Measurements from ENCODE around the gene CDA. TPM values are rescaled to one million over a fixed set of nuclear protein-coding genes. Genes with fewer than 3 reads are reported as not detected.

The CDA gene
- total and polyA plus RNA-seq, 2 of the 8 experiments (the other 6 are each of a cell fraction or from before 2014, with no cell fraction given), result 4.4 to 11.3 TPM

- Histone ChIP-seq H4K8ac (ENCODE audit: extremely low read depth, insufficient read depth, low read length) (no peak overlapping the region), H3K79me2 (ENCODE audit: control insufficient read depth in 1 of 2, insufficient read depth in 2 of 2, low read length in 2 of 2) (peaks cover 0 to under 1% of the 10 kb centered on the region in 2 experiments; a peak in 1 of 4 replicates), H4K5ac (ENCODE audit: insufficient read length, low read depth, low read length) (no peak overlapping the region), H2BK12ac (ENCODE audit: low read depth, low read length) (no peak overlapping the region), H3K4me2 (ENCODE audit: insufficient read depth in 1 of 2, low read depth in 2 of 2, low read length in 2 of 2) (no peak overlapping the region), H2BK15ac (ENCODE audit: low read length) (no peak overlapping the region), H4K20me1 (replicated peaks in 1 of 2; ENCODE audit: control insufficient read depth in 1 of 2, insufficient read depth in 2 of 2, low read length in 2 of 2) (no peaks in the 10 kb centered on the region), H3K18ac (ENCODE audit: extremely low read depth, low read length) (no peak overlapping the region), H2AFZ (ENCODE audit: low read length) (no peak overlapping the region), H3K23me2 (ENCODE audit: low read depth, low read length) (peaks cover 8% of the 10 kb centered on the region), H3K4me1 (replicated peaks in 1 of 4; ENCODE audit: control insufficient read depth in 3 of 4, insufficient read depth in 4 of 4, low read length in 3 of 4) (peaks cover 0 to 5% (median 3%) of the 10 kb centered on the region in 4 experiments; a peak in 3 of 7 replicates), H4K91ac (replicated peaks; ENCODE audit: insufficient read length, low read length) (no peak overlapping the region), H3K36me3 (ENCODE audit: control insufficient read depth in 2 of 4, insufficient read depth in 4 of 4, low read length in 3 of 4) (no peaks in the 10 kb centered on the region), H3K56ac (replicated peaks; ENCODE audit: insufficient read length, low read depth, low read length) (no peak overlapping the region), H2BK20ac (ENCODE audit: low read length) (no peak overlapping the region), H3K23ac (ENCODE audit: insufficient read length) (no peak overlapping the region), H2BK5ac (ENCODE audit: low read depth, low read length) (no peak overlapping the region), H3K27me3 (replicated peaks in 1 of 4; ENCODE audit: control insufficient read depth in 3 of 4, extremely low read depth in 1 of 4, insufficient read depth in 3 of 4, low read length in 3 of 4) (no peaks in the 10 kb centered on the region), H3K4ac (replicated peaks; ENCODE audit: insufficient read length, low read depth, low read length) (no peak overlapping the region), H3K9ac (replicated peaks in 1 of 4; ENCODE audit: extremely low read depth in 1 of 4, low read depth in 3 of 4, low read length in 3 of 4) (no peak overlapping the region), H2BK120ac (replicated peaks; ENCODE audit: low read depth, low read length) (no peak overlapping the region), H3K4me3 (ENCODE audit: extremely low read depth in 1 of 4, insufficient read depth in 2 of 4, low read depth in 3 of 4, low read length in 4 of 4) (no peak overlapping the region), H3K27ac (ENCODE audit: low read depth, low read length) (no peak overlapping the region), H3K14ac (ENCODE audit: insufficient read length) (no peak overlapping the region), H3K79me1 (ENCODE audit: low read depth, low read length) (no peaks in the 10 kb centered on the region), H2AK5ac (ENCODE audit: low read depth, low read length) (no peak overlapping the region), H3K9me3 (ENCODE audit: insufficient read depth in 2 of 2, low read depth in 1 of 2, low read length in 1 of 2) (no peaks in the 10 kb centered on the region; a peak in 1 of 4 replicates)
- ChIA-PET CTCF (ENCODE audit: partially characterized antibody) (interaction anchor here (1.0 to 1.8 kb wide), 6 partner anchors 10 to 92 kb away, joined by 3 to 7 read pairs (median 4); no protein-coding TSS in a partner anchor), POLR2A (ENCODE audit: partially characterized antibody) (interaction anchor here (1.4 to 1.5 kb wide), 2 partner anchors 14 to 16 kb away, joined by 3 to 4 read pairs; no protein-coding TSS in a partner anchor)
- DNase-seq (ENCODE audit: low read depth in 1 of 2, low spot score in 2 of 2), result no peak
- FAIRE-seq, result no peak
- 89% methylated on average over 14 of the region's 16 CpGs; no CpG with 5 or more reads in 1 of the 2 experiments for WGBS, 2 experiments (ENCODE audit: extremely low coverage in 1 of 2, insufficient coverage in 1 of 2, insufficient read length in 1 of 2, insufficient replicate concordance in 2 of 2, low coverage in 1 of 2, low lambda C conversion rate in 2 of 2, missing lambda C conversion rate in 1 of 2)
- TF ChIP-seq RAD21 (IDR thresholded peaks at IDR 0.05 in 1 of 2, conservative IDR thresholded peaks at IDR 0.05 in 1 of 2; ENCODE audit: low read depth in 2 of 2, low read length in 2 of 2), result no peak
- TF ChIP-seq CEBPB (IDR thresholded peaks at IDR 0.05; ENCODE audit: low read depth, low read length), result no peak
- TF ChIP-seq POLR2A (IDR thresholded peaks at IDR 0.05; ENCODE audit: control extremely low read depth in 1 of 2, low read depth in 2 of 2, low read length in 2 of 2), result no peak
- TF ChIP-seq HDAC2 (IDR thresholded peaks at IDR 0.05; ENCODE audit: borderline replicate concordance in 1 of 2, low read depth in 2 of 2, low read length in 2 of 2), result no peak
- no peak for TF ChIP-seq ASH2L (IDR thresholded peaks at IDR 0.05; ENCODE audit: low read length)
- TF ChIP-seq NANOG (IDR thresholded peaks at IDR 0.05; ENCODE audit: insufficient read depth, low read depth, low read length, poor library complexity, severe bottlenecking), result no peak
- no peak for TF ChIP-seq KDM5A (IDR thresholded peaks at IDR 0.05; ENCODE audit: low read length)
- TF ChIP-seq KDM4A (IDR thresholded peaks at IDR 0.05; ENCODE audit: low read depth, low read length, severe bottlenecking), result no peak
- TF ChIP-seq KDM1A (IDR thresholded peaks at IDR 0.05; ENCODE audit: borderline replicate concordance, low read length), result no peak
- TF ChIP-seq CTBP2 (IDR thresholded peaks at IDR 0.05; ENCODE audit: borderline replicate concordance, insufficient read depth, insufficient read length, low read length), result no peak
- TF ChIP-seq EGR1 (IDR thresholded peaks at IDR 0.05; ENCODE audit: borderline replicate concordance, low read depth, low read length), result no peak
- TF ChIP-seq TBP (IDR thresholded peaks at IDR 0.05; ENCODE audit: low read depth, low read length), result no peak
- TF ChIP-seq SIX5 (IDR thresholded peaks at IDR 0.05; ENCODE audit: low read depth, low read length), result no peak
- TF ChIP-seq CHD1 (IDR thresholded peaks at IDR 0.05; ENCODE audit: low read depth, low read length), result no peak
These were observed 77.2 kb downstream of the CDA start for GRCh38 chr1:20666146-20666545.

All from H1 (cell line).